MM.1S (cell line): Measurements from ENCODE around the gene SCAP.
A peak's percentile ranks its signal among the peaks of the same experiment; 100 is the strongest.

Source experiments
- DNase-seq: peaks from one replicate; pipeline ENCODE4 v3.0.0-alpha.2; 2015
- H2AFZ ChIP-seq: fragments of 300-600 bp; sonication (generic); 2 replicates; pipeline ENCODE4 v1.6.0; 2016; ENCODE audit warnings: antibody characterized with exemption, low read length
- H3F3A ChIP-seq: fragments of 300-600 bp; sonication (generic); 2 replicates; pipeline ENCODE4 v1.6.1; 2016; ENCODE audit warnings: mild to moderate bottlenecking, antibody characterized with exemption, low read length, moderate library complexity, mixed read lengths; ENCODE audit not compliant: insufficient read depth
- H3K27ac ChIP-seq: fragments of 300-600 bp; sonication (generic); 2 replicates; pipeline ENCODE4 v1.5.1; 2016; ENCODE audit warnings: mild to moderate bottlenecking, low read length
- H3K27me3 ChIP-seq: fragments of 300-600 bp; sonication (generic); replicated peaks from 2 replicates; pipeline ENCODE4 v1.6.0; 2016; ENCODE audit warnings: low read length; ENCODE audit not compliant: insufficient read depth
- H3K36me3 ChIP-seq: fragments of 300-600 bp; sonication (generic); replicated peaks from 2 replicates; pipeline ENCODE4 v1.6.1; 2016; ENCODE audit warnings: mild to moderate bottlenecking, low read length, mixed read lengths; ENCODE audit not compliant: insufficient read depth
- H3K4me1 ChIP-seq: fragments of 300-600 bp; sonication (generic); 2 replicates; pipeline ENCODE4 v1.6.1; 2016; ENCODE audit warnings: low read length, mixed read lengths
- H3K4me2 ChIP-seq: fragments of 300-600 bp; sonication (generic); 2 replicates; pipeline ENCODE4 v1.6.0; 2016; ENCODE audit warnings: low read depth, low read length
- H3K4me3 ChIP-seq: fragments of 300-600 bp; sonication (generic); 2 replicates; pipeline ENCODE4 v1.5.1; 2016; ENCODE audit warnings: low read length, mixed read lengths
- H3K79me2 ChIP-seq: fragments of 300-600 bp; sonication (generic); 2 replicates; pipeline ENCODE4 v1.6.1; 2016; ENCODE audit warnings: mixed run types, low read length, mixed read lengths
- H3K9ac ChIP-seq: fragments of 300-600 bp; sonication (generic); 2 replicates; pipeline ENCODE4 v1.6.1; 2016; ENCODE audit warnings: low read length, mixed read lengths
- H3K9me2 ChIP-seq: fragments of 300-600 bp; sonication (generic); replicated peaks from 2 replicates; pipeline ENCODE4 v1.6.1; 2016; ENCODE audit warnings: mild to moderate bottlenecking, low read length, mixed read lengths; ENCODE audit not compliant: insufficient read depth
- H3K9me3 ChIP-seq: fragments of 300-600 bp; sonication (generic); replicated peaks from 2 replicates; pipeline ENCODE4 v1.6.1; 2016; ENCODE audit warnings: mild to moderate bottlenecking, low read length, mixed read lengths; ENCODE audit not compliant: insufficient read depth
- H4K20me1 ChIP-seq: fragments of 300-600 bp; sonication (generic); 2 replicates; pipeline ENCODE4 v1.6.1; 2016; ENCODE audit warnings: mild to moderate bottlenecking, low read length, moderate library complexity, mixed read lengths; ENCODE audit not compliant: insufficient read depth
- EZH2 ChIP-seq: fragments of 300-600 bp; sonication (generic); optimal IDR thresholded peaks from 2 replicates; pipeline ENCODE3; 2017; ENCODE audit warnings: low read depth, mild to moderate bottlenecking, antibody characterized with exemption, low read length, mixed read lengths
- EZH2phosphoT487 ChIP-seq: fragments of 300-600 bp; sonication (generic); IDR thresholded peaks from 2 replicates; pipeline ENCODE4 v1.6.1; 2018; ENCODE audit warnings: antibody characterized with exemption, low read length
- TF ChIP-seq, protein P1 (sequence below): fragments of 300-600 bp; sonication (generic); IDR thresholded peaks from 2 replicates; pipeline ENCODE4 v1.5.1; 2016; ENCODE audit warnings: antibody characterized with exemption, low read length, mixed read lengths

The SCAP gene

DNA sequence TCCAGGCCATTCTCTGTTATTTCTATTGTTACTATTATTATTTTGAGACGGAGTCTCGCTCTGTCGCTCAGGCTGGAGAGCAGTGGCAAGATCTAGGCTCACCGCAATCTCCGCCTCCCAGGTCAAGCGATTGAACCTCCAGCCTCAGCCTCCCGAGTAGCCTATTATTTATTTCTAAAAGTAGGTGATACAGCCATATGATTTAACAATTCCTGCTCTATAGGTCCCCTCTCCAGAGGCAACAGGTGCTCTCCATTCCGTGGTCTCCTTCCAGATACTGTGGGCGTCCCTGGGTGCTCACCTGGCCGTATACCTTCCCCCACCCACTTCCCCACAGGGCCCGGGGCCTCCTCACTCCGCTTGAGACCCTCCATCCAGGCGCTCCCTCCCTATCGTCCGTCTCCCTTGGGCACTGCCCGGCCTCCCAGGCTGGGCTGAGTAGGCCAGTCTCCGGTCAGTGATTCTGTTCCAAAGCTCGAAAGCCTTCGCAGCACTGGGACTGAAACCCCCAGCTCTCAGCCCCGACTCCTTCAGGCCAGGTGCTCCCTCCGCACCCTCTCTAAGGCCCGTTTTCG is 95.6 kb downstream of the SCAP start:
- Histone ChIP-seq H3K9me2 (no peaks in the 10 kb centered on the region), H3K79me2 (peaks cover 53% of the 10 kb centered on the region), H3K9ac (peak overlapping the region; percentile 94), H3K4me1 (peaks cover 10% of the 10 kb centered on the region), H3K27me3 (no peaks in the 10 kb centered on the region), H3K4me2 (peak overlapping the region; percentile 76), H3K27ac (peak overlapping the region; percentile 83), H2AFZ (peak overlapping the region; percentile 56), H3K9me3 (no peaks in the 10 kb centered on the region), H3K4me3 (peak overlapping the region; percentile 91), H3K36me3 (no peaks in the 10 kb centered on the region), H3F3A (peaks cover 4% of the 10 kb centered on the region; the same call in 1 of the 2 replicates), H4K20me1 (peaks cover 10% of the 10 kb centered on the region; the same call in 1 of the 2 replicates)
- TF ChIP-seq EZH2 (no peak), EZH2phosphoT487 (no peak)
- TF ChIP-seq, protein P1, sequence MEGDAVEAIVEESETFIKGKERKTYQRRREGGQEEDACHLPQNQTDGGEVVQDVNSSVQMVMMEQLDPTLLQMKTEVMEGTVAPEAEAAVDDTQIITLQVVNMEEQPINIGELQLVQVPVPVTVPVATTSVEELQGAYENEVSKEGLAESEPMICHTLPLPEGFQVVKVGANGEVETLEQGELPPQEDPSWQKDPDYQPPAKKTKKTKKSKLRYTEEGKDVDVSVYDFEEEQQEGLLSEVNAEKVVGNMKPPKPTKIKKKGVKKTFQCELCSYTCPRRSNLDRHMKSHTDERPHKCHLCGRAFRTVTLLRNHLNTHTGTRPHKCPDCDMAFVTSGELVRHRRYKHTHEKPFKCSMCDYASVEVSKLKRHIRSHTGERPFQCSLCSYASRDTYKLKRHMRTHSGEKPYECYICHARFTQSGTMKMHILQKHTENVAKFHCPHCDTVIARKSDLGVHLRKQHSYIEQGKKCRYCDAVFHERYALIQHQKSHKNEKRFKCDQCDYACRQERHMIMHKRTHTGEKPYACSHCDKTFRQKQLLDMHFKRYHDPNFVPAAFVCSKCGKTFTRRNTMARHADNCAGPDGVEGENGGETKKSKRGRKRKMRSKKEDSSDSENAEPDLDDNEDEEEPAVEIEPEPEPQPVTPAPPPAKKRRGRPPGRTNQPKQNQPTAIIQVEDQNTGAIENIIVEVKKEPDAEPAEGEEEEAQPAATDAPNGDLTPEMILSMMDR = no peak
- DNase-seq = no peak

DNA sequence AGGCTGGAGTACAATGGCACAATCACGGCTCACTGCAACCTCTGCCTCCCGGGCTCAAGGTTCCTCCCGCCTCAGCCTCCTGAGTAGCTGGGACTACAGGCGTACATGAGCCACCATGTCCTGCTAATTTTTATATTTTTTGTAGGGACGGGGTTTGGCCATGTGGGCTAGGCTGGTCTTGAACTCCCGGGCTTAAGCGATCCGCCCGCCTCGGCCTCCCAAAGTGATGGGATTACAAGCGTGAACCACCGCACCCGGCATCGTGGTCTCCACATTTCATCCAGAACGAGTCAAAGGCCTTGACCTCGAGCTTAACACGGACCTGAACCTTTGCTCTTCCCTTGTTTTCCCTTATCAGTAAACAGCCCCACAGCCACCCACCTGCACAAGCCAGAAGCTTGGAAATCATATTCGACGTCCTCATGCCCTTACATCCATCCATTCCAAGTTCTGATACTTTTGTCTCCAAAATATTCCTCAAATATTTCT is 96.3 kb downstream of the SCAP start:
- Histone ChIP-seq H3K4me2 (peak overlapping the region; percentile 76), H3K4me1 (peaks cover 10% of the 10 kb centered on the region), H3F3A (peaks cover 4% of the 10 kb centered on the region; the same call in 1 of the 2 replicates), H3K27me3 (no peaks in the 10 kb centered on the region), H3K9me3 (no peaks in the 10 kb centered on the region), H3K79me2 (peaks cover 46% of the 10 kb centered on the region), H3K9ac (peak overlapping the region; percentile 94; the same call in 1 of the 2 replicates), H3K27ac (no peak overlapping the region), H3K4me3 (peak overlapping the region; percentile 91), H4K20me1 (peaks cover 10% of the 10 kb centered on the region; the same call in 1 of the 2 replicates), H2AFZ (no peak overlapping the region), H3K9me2 (no peaks in the 10 kb centered on the region), H3K36me3 (no peaks in the 10 kb centered on the region)
- TF ChIP-seq EZH2phosphoT487 (no peak), EZH2 (no peak)
- TF ChIP-seq, protein P1 = no peak
- no peak for DNase-seq

DNA sequence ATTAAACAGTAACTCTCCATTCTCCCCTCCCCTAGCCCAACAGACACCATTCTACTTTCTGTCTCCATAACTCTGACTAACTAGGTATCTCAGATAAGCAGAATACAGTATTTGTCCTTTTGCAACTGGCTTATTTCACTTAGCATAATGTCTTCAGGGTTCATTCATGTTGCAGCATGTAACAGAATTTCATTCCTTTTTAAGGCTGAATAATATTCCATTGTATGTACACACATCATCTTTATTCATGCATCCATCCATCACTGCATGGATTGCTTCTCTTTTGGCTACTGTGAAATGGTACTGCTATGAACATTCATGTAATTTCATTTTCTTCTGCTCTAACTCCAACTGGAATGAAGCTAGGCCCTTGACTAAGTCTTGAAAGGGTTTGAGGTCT is 96.9 kb downstream of the SCAP start:
- no peaks in the 10 kb centered on the region for H3K27me3 ChIP-seq
- TF ChIP-seq EZH2 = no peak
- no peak for TF ChIP-seq EZH2phosphoT487
- TF ChIP-seq, protein P1 = no peak
- H3K4me2 ChIP-seq = no peak overlapping the region
- no peak overlapping the region for H3K9ac ChIP-seq
- DNase-seq = no peak
- H3K9me3 ChIP-seq = no peaks in the 10 kb centered on the region
- H3K79me2 ChIP-seq = peaks cover 40% of the 10 kb centered on the region
- no peak overlapping the region for H3K4me3 ChIP-seq
- H3F3A ChIP-seq = peaks cover 4% of the 10 kb centered on the region; the same call in 1 of the 2 replicates
- no peaks in the 10 kb centered on the region for H3K36me3 ChIP-seq
- no peaks in the 10 kb centered on the region for H3K9me2 ChIP-seq
- no peak overlapping the region for H2AFZ ChIP-seq
- peaks cover 10% of the 10 kb centered on the region; the same call in 1 of the 2 replicates for H4K20me1 ChIP-seq
- peaks cover 10% of the 10 kb centered on the region for H3K4me1 ChIP-seq
- no peak overlapping the region for H3K27ac ChIP-seq
